Gastroesophageal sphincter (tissue), 2 donors: ENCODE data around the gene ODC1.

Source experiments
- EP300 ChIP-seq: sonication (generic); formaldehyde crosslinking; IDR thresholded peaks from one replicate; pipeline ENCODE4 v1.6.1; 2017; ENCODE audit warnings: antibody characterized with exemption, mild to moderate bottlenecking
- POLR2A ChIP-seq, 2 donors: fragments of 450-650 bp; IDR thresholded peaks; one replicate each; pipeline ENCODE4 v1.6.1; 2017; ENCODE audit warnings: antibody characterized with exemption in 2 of 2, mild to moderate bottlenecking in 2 of 2, moderate library complexity in 1 of 2
- POLR2AphosphoS5 ChIP-seq: sonication (generic); formaldehyde crosslinking; IDR thresholded peaks from one replicate; pipeline ENCODE4 v1.6.1; 2017; ENCODE audit warnings: antibody characterized with exemption

GRCh38 chr2:10422251-10422650 is 25.9 kb downstream of the ODC1 start:
- TF ChIP-seq POLR2AphosphoS5: no peak
- TF ChIP-seq POLR2A (IDR thresholded peaks at IDR 0.05): no peak
- TF ChIP-seq EP300: no peak
